SU-DHL-6 (cell line): ENCODE measurements around the gene ASTN1.

Source experiments
- H2AFZ ChIP-seq: fragments of 200-600 bp; sonication (generic); 2 replicates; pipeline ENCODE4 v1.6.1; 2014; ENCODE audit warnings: low read depth, mild to moderate bottlenecking, moderate library complexity, mixed read lengths, antibody characterized with exemption, low read length; ENCODE audit not compliant: severe bottlenecking
- H3F3A ChIP-seq: fragments of 200-600 bp; shearing (Covaris generic); 2 replicates; pipeline ENCODE4 v1.6.0; 2016; ENCODE audit warnings: antibody characterized with exemption, mild to moderate bottlenecking; ENCODE audit not compliant: insufficient read depth
- H3K27ac ChIP-seq: fragments of 200-600 bp; sonication (generic); 2 replicates; pipeline ENCODE4 v1.5.1; 2016; ENCODE audit warnings: low read depth, mild to moderate bottlenecking, low read length, moderate library complexity, mixed read lengths
- H3K27me3 ChIP-seq: fragments of 200-600 bp; sonication (generic), shearing (Covaris generic); 2 replicates; pipeline ENCODE4 v1.6.0; 2014; ENCODE audit warnings: mild to moderate bottlenecking, low read length
- H3K36me3 ChIP-seq: fragments of 200-600 bp; sonication (generic); 2 replicates; pipeline ENCODE4 v1.6.1; 2014; ENCODE audit warnings: mild to moderate bottlenecking, low read length, mixed read lengths
- H3K4me2 ChIP-seq: fragments of 300-600, 200-600 bp; shearing (Covaris generic), sonication (generic); 2 replicates; pipeline ENCODE4 v1.6.0; 2014; ENCODE audit warnings: low read length, low read depth, mild to moderate bottlenecking; ENCODE audit not compliant: poor library complexity, severe bottlenecking
- H3K4me3 ChIP-seq: fragments of 200-600 bp; sonication (generic); 2 replicates; pipeline ENCODE4 v1.5.1; 2014; ENCODE audit warnings: antibody characterized with exemption, low read length, mild to moderate bottlenecking, mixed read lengths; ENCODE audit not compliant: insufficient read depth, poor library complexity, severe bottlenecking
- H3K79me2 ChIP-seq: fragments of 200-600 bp; sonication (generic); 2 replicates; pipeline ENCODE4 v1.6.1; 2014; ENCODE audit warnings: mild to moderate bottlenecking, low read length, moderate library complexity; ENCODE audit not compliant: insufficient read depth
- H3K9ac ChIP-seq: fragments of 200-600 bp; sonication (generic); 2 replicates; pipeline ENCODE4 v1.7.0; 2014; ENCODE audit warnings: mild to moderate bottlenecking, low read length
- H3K9me2 ChIP-seq: fragments of 200-600 bp; sonication (generic); replicated peaks from 2 replicates; pipeline ENCODE4 v1.6.1; 2014; ENCODE audit warnings: low read length; ENCODE audit not compliant: insufficient read depth
- H3K9me3 ChIP-seq: fragments of 200-600 bp; sonication (generic); 2 replicates; pipeline ENCODE4 v1.6.1; 2014; ENCODE audit warnings: low read length, mixed read lengths; ENCODE audit not compliant: insufficient read depth
- H4K20me1 ChIP-seq: fragments of 200-600 bp; sonication (generic); 2 replicates; pipeline ENCODE4 v1.6.1; 2014; ENCODE audit warnings: low read depth, mild to moderate bottlenecking, antibody characterized with exemption, low read length, moderate library complexity, mixed read lengths
- EZH2phosphoT487 ChIP-seq: fragments of 200-600 bp; sonication (generic), shearing (Covaris generic); conservative IDR thresholded peaks from 2 replicates; pipeline ENCODE4 v1.6.1; 2018; ENCODE audit warnings: mild to moderate bottlenecking, antibody characterized with exemption, low read length, moderate library complexity, mixed read lengths
- TF ChIP-seq, protein P1 (sequence below): fragments of 200-600 bp; sonication (generic); IDR thresholded peaks from one replicate; pipeline ENCODE4 v1.5.1; 2017; ENCODE audit warnings: antibody characterized with exemption, mild to moderate bottlenecking, low read length, moderate library complexity; ENCODE audit not compliant: insufficient read depth, poor library complexity, severe bottlenecking

Gene ASTN1

GRCh38 chr1:176949033-176949662 is 215.4 kb downstream of the ASTN1 start:
- H3K9me3 ChIP-seq, result no peaks in the 10 kb centered on the region
- H3K4me3 ChIP-seq, result no peak overlapping the region
- H3K9ac ChIP-seq, result no peak overlapping the region
- H3K4me2 ChIP-seq, result no peak overlapping the region
- H4K20me1 ChIP-seq, result no peaks in the 10 kb centered on the region
- no peaks in the 10 kb centered on the region for H3K9me2 ChIP-seq
- H3K79me2 ChIP-seq, result no peaks in the 10 kb centered on the region
- H3K36me3 ChIP-seq, result no peaks in the 10 kb centered on the region
- H3K27ac ChIP-seq, result no peak overlapping the region
- TF ChIP-seq, protein P1, sequence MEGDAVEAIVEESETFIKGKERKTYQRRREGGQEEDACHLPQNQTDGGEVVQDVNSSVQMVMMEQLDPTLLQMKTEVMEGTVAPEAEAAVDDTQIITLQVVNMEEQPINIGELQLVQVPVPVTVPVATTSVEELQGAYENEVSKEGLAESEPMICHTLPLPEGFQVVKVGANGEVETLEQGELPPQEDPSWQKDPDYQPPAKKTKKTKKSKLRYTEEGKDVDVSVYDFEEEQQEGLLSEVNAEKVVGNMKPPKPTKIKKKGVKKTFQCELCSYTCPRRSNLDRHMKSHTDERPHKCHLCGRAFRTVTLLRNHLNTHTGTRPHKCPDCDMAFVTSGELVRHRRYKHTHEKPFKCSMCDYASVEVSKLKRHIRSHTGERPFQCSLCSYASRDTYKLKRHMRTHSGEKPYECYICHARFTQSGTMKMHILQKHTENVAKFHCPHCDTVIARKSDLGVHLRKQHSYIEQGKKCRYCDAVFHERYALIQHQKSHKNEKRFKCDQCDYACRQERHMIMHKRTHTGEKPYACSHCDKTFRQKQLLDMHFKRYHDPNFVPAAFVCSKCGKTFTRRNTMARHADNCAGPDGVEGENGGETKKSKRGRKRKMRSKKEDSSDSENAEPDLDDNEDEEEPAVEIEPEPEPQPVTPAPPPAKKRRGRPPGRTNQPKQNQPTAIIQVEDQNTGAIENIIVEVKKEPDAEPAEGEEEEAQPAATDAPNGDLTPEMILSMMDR, result peak; percentile 67
- no peak for TF ChIP-seq EZH2phosphoT487
- no peak overlapping the region for H2AFZ ChIP-seq
- H3K27me3 ChIP-seq, result no peaks in the 10 kb centered on the region
- H3F3A ChIP-seq, result no peaks in the 10 kb centered on the region

DNA sequence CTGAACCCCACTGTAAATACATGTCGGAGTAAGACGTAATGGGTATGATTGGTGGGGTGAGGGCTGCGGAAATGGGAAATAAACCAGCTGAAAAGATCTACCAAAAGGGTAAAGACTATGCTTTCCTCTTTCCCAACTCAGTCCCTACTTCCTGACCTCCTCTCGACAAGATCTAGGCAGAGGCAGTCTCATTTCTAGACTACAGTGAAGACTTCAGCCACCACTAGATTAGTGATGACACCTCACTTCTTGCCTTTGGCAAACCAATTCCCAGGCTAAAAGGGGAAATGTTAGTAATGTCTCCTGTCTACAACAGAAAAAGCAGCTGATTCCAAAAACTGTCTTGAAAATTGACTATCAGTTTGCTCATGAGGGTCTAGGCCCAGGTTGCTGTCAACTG is 219.9 kb downstream of the ASTN1 start:
- TF ChIP-seq, protein P1, result no peak
- no peak for TF ChIP-seq EZH2phosphoT487
- Histone ChIP-seq H3K79me2 (no peaks in the 10 kb centered on the region), H3K9me3 (no peaks in the 10 kb centered on the region), H3F3A (no peaks in the 10 kb centered on the region), H3K9me2 (no peaks in the 10 kb centered on the region), H3K9ac (no peak overlapping the region), H3K27ac (no peak overlapping the region), H3K4me2 (no peak overlapping the region), H2AFZ (no peak overlapping the region), H3K4me3 (no peak overlapping the region), H4K20me1 (no peaks in the 10 kb centered on the region), H3K36me3 (no peaks in the 10 kb centered on the region), H3K27me3 (no peaks in the 10 kb centered on the region)

DNA sequence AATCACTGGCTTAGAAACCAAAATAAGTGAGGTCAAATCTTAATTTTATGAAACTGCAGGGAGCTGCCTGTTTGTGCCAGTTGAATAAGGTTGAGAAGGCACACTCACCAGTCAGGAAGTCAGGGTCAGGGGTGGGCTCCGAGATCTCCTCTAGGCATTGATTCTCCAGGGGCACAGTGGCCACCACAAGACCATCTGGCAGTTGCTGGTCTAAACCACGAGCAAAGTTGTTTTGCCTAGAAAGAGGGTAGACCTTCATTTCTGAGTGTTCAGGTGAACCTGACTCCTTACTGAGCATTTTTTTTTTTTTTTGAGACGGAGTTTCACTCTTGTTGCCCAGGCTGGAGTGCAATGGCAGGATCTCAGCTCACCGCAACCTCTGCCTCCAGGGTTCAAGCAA is 220.7 kb downstream of the ASTN1 start:
- Histone ChIP-seq H3F3A (no peaks in the 10 kb centered on the region), H3K9ac (no peak overlapping the region), H3K27ac (no peak overlapping the region)

More for the DNA sequence above, 220.7 kb downstream of the ASTN1 start:
- no peaks in the 10 kb centered on the region for H3K79me2 ChIP-seq
- H2AFZ ChIP-seq, result no peak overlapping the region
- no peaks in the 10 kb centered on the region for H3K9me3 ChIP-seq
- no peaks in the 10 kb centered on the region for H3K27me3 ChIP-seq
- no peaks in the 10 kb centered on the region for H4K20me1 ChIP-seq
- no peak overlapping the region for H3K4me2 ChIP-seq
- no peaks in the 10 kb centered on the region for H3K36me3 ChIP-seq
- no peak overlapping the region for H3K4me3 ChIP-seq
- no peaks in the 10 kb centered on the region for H3K9me2 ChIP-seq
- no peak for TF ChIP-seq EZH2phosphoT487
- TF ChIP-seq, protein P1, result no peak
